Keratinocyte (primary cell): ENCODE measurements around the gene HMGN4.

Experiments used
- CTCF ChIP-seq, 3 experiments: IDR thresholded peaks in 1 of 3; conservative IDR thresholded peaks in 1 of 3; optimal IDR thresholded peaks in 1 of 3; 2 replicates in 2 of 3; 3 replicates in 1 of 3; pipeline versions ENCODE3 to v1.5.1; 2011; ENCODE audit warnings: low read length in 3 of 3, mild to moderate bottlenecking in 3 of 3, moderate library complexity in 2 of 3, control low read depth in 1 of 3, inconsistent platforms in 1 of 3; ENCODE audit not compliant: insufficient read depth in 2 of 3; ENCODE audit errors: extremely low read depth in 1 of 3
- EZH2 ChIP-seq: IDR thresholded peaks from one replicate; pipeline ENCODE4 v1.6.1; 2012; ENCODE audit warnings: inconsistent platforms, mild to moderate bottlenecking, low read length, moderate library complexity

- TF ChIP-seq CTCF (optimal IDR thresholded peaks at IDR 0.05 in 1 of 3, IDR thresholded peaks at IDR 0.05 in 1 of 3, conservative IDR thresholded peaks at IDR 0.05 in 1 of 3; ENCODE audit: extremely low read depth in 1 of 3, insufficient read depth in 2 of 3, low read length in 3 of 3): no peak
- TF ChIP-seq EZH2: no peak
Observed at GRCh38 chr6:26536571-26537159, 1.5 kb upstream of the HMGN4 start.
